Keratinocyte (primary cell): Measurements from ENCODE around the gene EIF2S2. TPM values are rescaled to one million over a fixed set of nuclear protein-coding genes. Genes with fewer than 3 reads are reported as not detected.
"Not testable (repeated sequence)": the region's sequence is repeated elsewhere in the genome, so short reads cannot be mapped to it uniquely, and the experiment has no call there.

Experiments
- DNase-seq: peaks from one replicate; pipeline ENCODE4 v3.0.0-alpha.2; 2011; ENCODE audit warnings: low read depth, missing footprints, low spot score
- FAIRE-seq: peaks from 2 replicates; lab custom pipeline; 2011; peaks lifted over from hg19 to GRCh38; lab: Jason Lieb, UNC
- H2AFZ ChIP-seq: 2 replicates; pipeline ENCODE4 v1.6.0; 2012; ENCODE audit warnings: low read length, control low read depth, inconsistent platforms; ENCODE audit not compliant: control insufficient read depth
- H3K27ac ChIP-seq: 2 replicates; pipeline ENCODE4 v1.5.1; 2011; ENCODE audit warnings: low read length; ENCODE audit not compliant: control insufficient read depth, insufficient read depth
- H3K27me3 ChIP-seq: 3 replicates; pipeline ENCODE4 v1.6.0; 2011; ENCODE audit warnings: low read length; ENCODE audit not compliant: control insufficient read depth, insufficient read depth; ENCODE audit errors: extremely low read depth
- H3K36me3 ChIP-seq, 2 experiments: 2 replicates in 1 of 2; 3 replicates in 1 of 2; pipeline ENCODE4 v1.5.1; 2011; ENCODE audit warnings: low read length in 2 of 2, mild to moderate bottlenecking in 1 of 2; ENCODE audit not compliant: control insufficient read depth in 2 of 2, insufficient read depth in 2 of 2; ENCODE audit errors: extremely low read depth in 1 of 2
- H3K4me1 ChIP-seq: 3 replicates; pipeline ENCODE4 v1.5.1; 2011; ENCODE audit warnings: low read length; ENCODE audit not compliant: control insufficient read depth, insufficient read depth; ENCODE audit errors: extremely low read depth
- H3K4me2 ChIP-seq: 3 replicates; pipeline ENCODE4 v1.6.0; 2011; ENCODE audit warnings: low read depth, low read length; ENCODE audit not compliant: control insufficient read depth, insufficient read depth; ENCODE audit errors: extremely low read depth
- H3K4me3 ChIP-seq, 3 experiments: fragments of 200-600 bp in 1 of 3; sonication (generic) in 1 of 3; 2 replicates in 2 of 3; 3 replicates in 1 of 3; pipeline ENCODE4 v1.5.1; 2011 to 2016; ENCODE audit warnings: low read length in 3 of 3, mild to moderate bottlenecking in 3 of 3, control low read depth in 2 of 3, inconsistent platforms in 1 of 3, low read depth in 1 of 3, mixed read lengths in 1 of 3, mixed run types in 1 of 3, moderate library complexity in 1 of 3; ENCODE audit not compliant: control insufficient read depth in 2 of 3, insufficient read depth in 2 of 3; ENCODE audit errors: extremely low read depth in 1 of 3
- H3K79me2 ChIP-seq: 2 replicates; pipeline ENCODE4 v1.6.0; 2012; ENCODE audit warnings: low read length; ENCODE audit not compliant: control insufficient read depth, insufficient read depth
- H3K9ac ChIP-seq: 3 replicates; pipeline ENCODE4 v1.6.0; 2011; ENCODE audit warnings: low read length; ENCODE audit not compliant: control insufficient read depth, insufficient read depth; ENCODE audit errors: extremely low read depth
- H3K9me1 ChIP-seq: 3 replicates; pipeline ENCODE4 v1.6.0; 2011; ENCODE audit warnings: low read length; ENCODE audit not compliant: control insufficient read depth, insufficient read depth; ENCODE audit errors: extremely low read depth
- H3K9me3 ChIP-seq: 2 replicates; pipeline ENCODE4 v1.5.1; 2012; ENCODE audit warnings: low read depth, low read length; ENCODE audit not compliant: control insufficient read depth
- H4K20me1 ChIP-seq: 3 replicates; pipeline ENCODE4 v1.6.0; 2011; ENCODE audit warnings: low read length; ENCODE audit not compliant: control insufficient read depth, insufficient read depth; ENCODE audit errors: extremely low read depth
- CTCF ChIP-seq, 3 experiments: IDR thresholded peaks in 1 of 3; conservative IDR thresholded peaks in 1 of 3; optimal IDR thresholded peaks in 1 of 3; 2 replicates in 2 of 3; 3 replicates in 1 of 3; pipeline versions ENCODE3 to v1.5.1; 2011; ENCODE audit warnings: low read length in 3 of 3, mild to moderate bottlenecking in 3 of 3, moderate library complexity in 2 of 3, control low read depth in 1 of 3, inconsistent platforms in 1 of 3; ENCODE audit not compliant: insufficient read depth in 2 of 3; ENCODE audit errors: extremely low read depth in 1 of 3
- EZH2 ChIP-seq: IDR thresholded peaks from one replicate; pipeline ENCODE4 v1.6.1; 2012; ENCODE audit warnings: inconsistent platforms, mild to moderate bottlenecking, low read length, moderate library complexity
- dilution Hi-C: fragments of 300-500 bp; cut with MboI; formaldehyde crosslinking; loops from one replicate; pipeline ENCODE4 v1.7.0; 2020; ENCODE audit warnings: low sequenced_read_pairs; ENCODE audit not compliant: extremely low pct_ligation_motif_present
- polyA minus RNA-seq, 3 experiments: library from RNA; depleted of rRNA, polyadenylated mRNA; stranded (reverse); fragments of >200 nt; gene quantifications; 1 replicate in 1 of 3; 2 replicates in 1 of 3; 3 replicates in 1 of 3; pipeline ENCODE4 v1.2.3, GENCODE V29; 2011
- polyA plus RNA-seq, 5 experiments: library from polyadenylated mRNA; depleted of rRNA in 3 of 5; stranded (reverse) in 3 of 5; stranded (forward) in 1 of 5; unstranded in 1 of 5; fragments of >200 nt; gene quantifications; 1 replicate in 1 of 5; 2 replicates in 3 of 5; 3 replicates in 1 of 5; pipeline versions ENCODE4 v1.2.1 to v1.2.3, GENCODE V29; 2011 to 2012; ENCODE audit warnings: missing spikeins in 2 of 5, low read depth in 1 of 5, low replicate concordance in 1 of 5

Gene EIF2S2
- polyA plus RNA-seq (78.8 to 131 TPM (median 95.2 TPM) in 3 replicates), polyA minus RNA-seq (9.2 to 29.5 TPM (median 24.8 TPM) in 3 replicates)
- polyA plus RNA-seq (2011; ENCODE audit: low read depth) = 331 TPM
- 94.1 and 149 TPM in 2 replicates for polyA plus RNA-seq (2011; cell fraction: cytosol; rRNA removed)
- polyA plus RNA-seq (2011; cell fraction: nucleus; rRNA removed) = 52.4 and 72.8 TPM in 2 replicates
- 115 and 164 TPM in 2 replicates for polyA plus RNA-seq (2012; ENCODE audit: low replicate concordance)
- 56.8 TPM for polyA minus RNA-seq (2011; cell fraction: cytosol; rRNA and poly(A)+ RNA removed)
- 9.9 and 19.2 TPM in 2 replicates for polyA minus RNA-seq (2011; cell fraction: nucleus; rRNA and poly(A)+ RNA removed)

- Histone ChIP-seq H2AFZ (peak within 1 kb of the TSS; percentile 98), H3K27me3 (no peaks in the 10 kb centered on the region), H3K36me3 (peaks cover 0 to 25% of the 10 kb centered on the region in 2 experiments), H3K27ac (peak within 1 kb of the TSS; percentile 94), H3K9me1 (peaks cover 4% of the 10 kb centered on the region), H3K4me2 (peak within 1 kb of the TSS; percentile 97), H3K79me2 (peaks cover 51% of the 10 kb centered on the region), H4K20me1 (peaks cover 39% of the 10 kb centered on the region), H3K4me1 (peaks cover 24% of the 10 kb centered on the region), H3K9me3 (no peaks in the 10 kb centered on the region), H3K9ac (peak within 1 kb of the TSS; percentile 99), H3K4me3 (peak within 1 kb of the TSS; percentile 90 to 99 (median 98))
- DNase-seq (peak; percentile 97), FAIRE-seq (peak; percentile 69)
- dilution Hi-C loops = no loop called here
- TF ChIP-seq CTCF (optimal IDR thresholded peaks at IDR 0.05 in 1 of 3, IDR thresholded peaks at IDR 0.05 in 1 of 3, conservative IDR thresholded peaks at IDR 0.05 in 1 of 3; ENCODE audit: extremely low read depth in 1 of 3, insufficient read depth in 2 of 3, low read length in 3 of 3) = no peak
- no peak for TF ChIP-seq EZH2
Observed at GRCh38 chr20:34111702-34112599, at the start of gene EIF2S2. Gene EIF2S2, minus strand, starts transcription at chr20:34112243. Its CDS starts 133 bp downstream, at chr20:34112110.

- H4K20me1 ChIP-seq, H3K9ac ChIP-seq, H3K9me3 ChIP-seq, H2AFZ ChIP-seq, H3K4me2 ChIP-seq, H3K79me2 ChIP-seq, H3K9me1 ChIP-seq, H3K27me3 ChIP-seq, DNase-seq, dilution Hi-C loops, H3K27ac ChIP-seq, FAIRE-seq, H3K4me1 ChIP-seq, H3K36me3 ChIP-seq, H3K4me3 ChIP-seq: not testable (repeated sequence)
Observed at GRCh38 chr20:34157697-34158096, 45.7 kb upstream of the EIF2S2 start.
